ENCODE results near the gene CCDC34. TPM values are rescaled to one million over a fixed set of nuclear protein-coding genes. Genes with fewer than 3 reads are reported as not detected.

CCDC34 gene
- total and polyA plus RNA-seq, 2 of the 8 experiments (the other 6 are each of a cell fraction or from before 2014, with no cell fraction given), result 7.7 to 24.3 TPM

- TF ChIP-seq, protein P1, sequence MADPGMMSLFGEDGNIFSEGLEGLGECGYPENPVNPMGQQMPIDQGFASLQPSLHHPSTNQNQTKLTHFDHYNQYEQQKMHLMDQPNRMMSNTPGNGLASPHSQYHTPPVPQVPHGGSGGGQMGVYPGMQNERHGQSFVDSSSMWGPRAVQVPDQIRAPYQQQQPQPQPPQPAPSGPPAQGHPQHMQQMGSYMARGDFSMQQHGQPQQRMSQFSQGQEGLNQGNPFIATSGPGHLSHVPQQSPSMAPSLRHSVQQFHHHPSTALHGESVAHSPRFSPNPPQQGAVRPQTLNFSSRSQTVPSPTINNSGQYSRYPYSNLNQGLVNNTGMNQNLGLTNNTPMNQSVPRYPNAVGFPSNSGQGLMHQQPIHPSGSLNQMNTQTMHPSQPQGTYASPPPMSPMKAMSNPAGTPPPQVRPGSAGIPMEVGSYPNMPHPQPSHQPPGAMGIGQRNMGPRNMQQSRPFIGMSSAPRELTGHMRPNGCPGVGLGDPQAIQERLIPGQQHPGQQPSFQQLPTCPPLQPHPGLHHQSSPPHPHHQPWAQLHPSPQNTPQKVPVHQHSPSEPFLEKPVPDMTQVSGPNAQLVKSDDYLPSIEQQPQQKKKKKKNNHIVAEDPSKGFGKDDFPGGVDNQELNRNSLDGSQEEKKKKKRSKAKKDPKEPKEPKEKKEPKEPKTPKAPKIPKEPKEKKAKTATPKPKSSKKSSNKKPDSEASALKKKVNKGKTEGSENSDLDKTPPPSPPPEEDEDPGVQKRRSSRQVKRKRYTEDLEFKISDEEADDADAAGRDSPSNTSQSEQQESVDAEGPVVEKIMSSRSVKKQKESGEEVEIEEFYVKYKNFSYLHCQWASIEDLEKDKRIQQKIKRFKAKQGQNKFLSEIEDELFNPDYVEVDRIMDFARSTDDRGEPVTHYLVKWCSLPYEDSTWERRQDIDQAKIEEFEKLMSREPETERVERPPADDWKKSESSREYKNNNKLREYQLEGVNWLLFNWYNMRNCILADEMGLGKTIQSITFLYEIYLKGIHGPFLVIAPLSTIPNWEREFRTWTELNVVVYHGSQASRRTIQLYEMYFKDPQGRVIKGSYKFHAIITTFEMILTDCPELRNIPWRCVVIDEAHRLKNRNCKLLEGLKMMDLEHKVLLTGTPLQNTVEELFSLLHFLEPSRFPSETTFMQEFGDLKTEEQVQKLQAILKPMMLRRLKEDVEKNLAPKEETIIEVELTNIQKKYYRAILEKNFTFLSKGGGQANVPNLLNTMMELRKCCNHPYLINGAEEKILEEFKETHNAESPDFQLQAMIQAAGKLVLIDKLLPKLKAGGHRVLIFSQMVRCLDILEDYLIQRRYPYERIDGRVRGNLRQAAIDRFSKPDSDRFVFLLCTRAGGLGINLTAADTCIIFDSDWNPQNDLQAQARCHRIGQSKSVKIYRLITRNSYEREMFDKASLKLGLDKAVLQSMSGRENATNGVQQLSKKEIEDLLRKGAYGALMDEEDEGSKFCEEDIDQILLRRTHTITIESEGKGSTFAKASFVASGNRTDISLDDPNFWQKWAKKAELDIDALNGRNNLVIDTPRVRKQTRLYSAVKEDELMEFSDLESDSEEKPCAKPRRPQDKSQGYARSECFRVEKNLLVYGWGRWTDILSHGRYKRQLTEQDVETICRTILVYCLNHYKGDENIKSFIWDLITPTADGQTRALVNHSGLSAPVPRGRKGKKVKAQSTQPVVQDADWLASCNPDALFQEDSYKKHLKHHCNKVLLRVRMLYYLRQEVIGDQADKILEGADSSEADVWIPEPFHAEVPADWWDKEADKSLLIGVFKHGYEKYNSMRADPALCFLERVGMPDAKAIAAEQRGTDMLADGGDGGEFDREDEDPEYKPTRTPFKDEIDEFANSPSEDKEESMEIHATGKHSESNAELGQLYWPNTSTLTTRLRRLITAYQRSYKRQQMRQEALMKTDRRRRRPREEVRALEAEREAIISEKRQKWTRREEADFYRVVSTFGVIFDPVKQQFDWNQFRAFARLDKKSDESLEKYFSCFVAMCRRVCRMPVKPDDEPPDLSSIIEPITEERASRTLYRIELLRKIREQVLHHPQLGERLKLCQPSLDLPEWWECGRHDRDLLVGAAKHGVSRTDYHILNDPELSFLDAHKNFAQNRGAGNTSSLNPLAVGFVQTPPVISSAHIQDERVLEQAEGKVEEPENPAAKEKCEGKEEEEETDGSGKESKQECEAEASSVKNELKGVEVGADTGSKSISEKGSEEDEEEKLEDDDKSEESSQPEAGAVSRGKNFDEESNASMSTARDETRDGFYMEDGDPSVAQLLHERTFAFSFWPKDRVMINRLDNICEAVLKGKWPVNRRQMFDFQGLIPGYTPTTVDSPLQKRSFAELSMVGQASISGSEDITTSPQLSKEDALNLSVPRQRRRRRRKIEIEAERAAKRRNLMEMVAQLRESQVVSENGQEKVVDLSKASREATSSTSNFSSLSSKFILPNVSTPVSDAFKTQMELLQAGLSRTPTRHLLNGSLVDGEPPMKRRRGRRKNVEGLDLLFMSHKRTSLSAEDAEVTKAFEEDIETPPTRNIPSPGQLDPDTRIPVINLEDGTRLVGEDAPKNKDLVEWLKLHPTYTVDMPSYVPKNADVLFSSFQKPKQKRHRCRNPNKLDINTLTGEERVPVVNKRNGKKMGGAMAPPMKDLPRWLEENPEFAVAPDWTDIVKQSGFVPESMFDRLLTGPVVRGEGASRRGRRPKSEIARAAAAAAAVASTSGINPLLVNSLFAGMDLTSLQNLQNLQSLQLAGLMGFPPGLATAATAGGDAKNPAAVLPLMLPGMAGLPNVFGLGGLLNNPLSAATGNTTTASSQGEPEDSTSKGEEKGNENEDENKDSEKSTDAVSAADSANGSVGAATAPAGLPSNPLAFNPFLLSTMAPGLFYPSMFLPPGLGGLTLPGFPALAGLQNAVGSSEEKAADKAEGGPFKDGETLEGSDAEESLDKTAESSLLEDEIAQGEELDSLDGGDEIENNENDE (IDR thresholded peaks at IDR 0.05; ENCODE audit: insufficient replicate concordance, low read length), result no peak
- TF ChIP-seq HDAC2 (IDR thresholded peaks at IDR 0.05; ENCODE audit: borderline replicate concordance in 1 of 2, low read depth in 2 of 2, low read length in 2 of 2) (no peak), TCF12 (IDR thresholded peaks at IDR 0.05; ENCODE audit: low read depth, low read length) (no peak)
Observed at GRCh38 chr11:27310707-27311106, 52.3 kb downstream of the CCDC34 start (continued).

Measured in H1 (cell line).